GM12878 (cell line): ENCODE data around the gene GCNT2.

Source experiments
- CEBPB ChIP-seq, 2 experiments: fragments of 150-350 bp in 1 of 2; IDR thresholded peaks; 2 replicates each; pipeline ENCODE4 v1.6.1; 2012 to 2014; ENCODE audit warnings: low read depth in 2 of 2, low read length in 2 of 2, borderline replicate concordance in 1 of 2, inconsistent platforms in 1 of 2
- CREB1 ChIP-seq: IDR thresholded peaks from 2 replicates; pipeline ENCODE4 v1.6.1; 2012; ENCODE audit warnings: low read depth, mild to moderate bottlenecking, inconsistent platforms
- NR2C1 ChIP-seq: fragments of 450-650 bp; IDR thresholded peaks from 2 replicates; pipeline ENCODE4 v1.6.1; 2017; ENCODE audit warnings: antibody characterized with exemption, mild to moderate bottlenecking, moderate library complexity
- RUNX3 ChIP-seq: IDR thresholded peaks from 2 replicates; pipeline ENCODE4 v1.6.1; 2012; ENCODE audit warnings: low read length, inconsistent platforms
- TCF7 ChIP-seq: IDR thresholded peaks from 2 replicates; pipeline ENCODE4 v1.6.1; 2014; ENCODE audit warnings: antibody characterized with exemption, borderline replicate concordance
- TF ChIP-seq, protein P1 (sequence below), 3 experiments: IDR thresholded peaks in 2 of 3; conservative IDR thresholded peaks in 1 of 3; 2 replicates each; pipeline ENCODE4 v1.5.1; 2011; ENCODE audit warnings: low read depth in 3 of 3, low read length in 3 of 3, mild to moderate bottlenecking in 3 of 3, control low read depth in 2 of 3, moderate library complexity in 2 of 3, inconsistent platforms in 1 of 3, mixed read lengths in 1 of 3; ENCODE audit not compliant: control insufficient read depth in 2 of 3, insufficient read depth in 1 of 3; ENCODE audit errors: extremely low read depth in 1 of 3
- TF ChIP-seq, protein P2 (sequence below): IDR thresholded peaks from 2 replicates; pipeline ENCODE4 v1.6.1; 2012; ENCODE audit warnings: low read length, inconsistent platforms
- TF ChIP-seq, protein P3 (sequence below): IDR thresholded peaks from 2 replicates; pipeline ENCODE4 v1.6.1; 2011; ENCODE audit warnings: low read depth, low read length, improper control_type of control experiment, borderline replicate concordance
- TF ChIP-seq, protein P4 (sequence below): IDR thresholded peaks from 2 replicates; pipeline ENCODE4 v1.6.1; 2012; ENCODE audit warnings: improper control_type of control experiment, low read depth, low read length; ENCODE audit not compliant: insufficient replicate concordance
- TF ChIP-seq, protein P5 (sequence below): fragments of 450-650 bp; IDR thresholded peaks from 2 replicates; pipeline ENCODE4 v1.6.1; 2014; ENCODE audit warnings: mild to moderate bottlenecking
- TF ChIP-seq, protein P6 (sequence below): fragments of 150-350 bp; IDR thresholded peaks from 2 replicates; pipeline ENCODE4 v1.6.1; 2016; ENCODE audit warnings: low read depth, low read length

DNA sequence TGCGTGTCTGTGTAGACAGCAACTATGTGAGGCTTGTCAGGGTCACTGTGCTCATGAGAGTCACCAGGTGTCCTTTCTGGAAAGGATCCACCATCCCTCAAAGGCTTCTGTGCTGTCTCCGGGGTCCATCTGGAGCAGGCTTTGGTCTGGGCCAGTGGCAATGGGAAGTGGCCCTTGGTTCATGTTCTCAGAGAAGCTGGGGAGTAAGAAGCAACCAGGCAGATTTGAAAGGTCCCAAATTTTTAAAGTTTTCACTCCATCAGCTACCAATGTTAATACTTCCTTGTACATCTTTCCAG, 68.2 kb downstream of the GCNT2 start:
- TF ChIP-seq RUNX3: no peak
- TF ChIP-seq, protein P1, sequence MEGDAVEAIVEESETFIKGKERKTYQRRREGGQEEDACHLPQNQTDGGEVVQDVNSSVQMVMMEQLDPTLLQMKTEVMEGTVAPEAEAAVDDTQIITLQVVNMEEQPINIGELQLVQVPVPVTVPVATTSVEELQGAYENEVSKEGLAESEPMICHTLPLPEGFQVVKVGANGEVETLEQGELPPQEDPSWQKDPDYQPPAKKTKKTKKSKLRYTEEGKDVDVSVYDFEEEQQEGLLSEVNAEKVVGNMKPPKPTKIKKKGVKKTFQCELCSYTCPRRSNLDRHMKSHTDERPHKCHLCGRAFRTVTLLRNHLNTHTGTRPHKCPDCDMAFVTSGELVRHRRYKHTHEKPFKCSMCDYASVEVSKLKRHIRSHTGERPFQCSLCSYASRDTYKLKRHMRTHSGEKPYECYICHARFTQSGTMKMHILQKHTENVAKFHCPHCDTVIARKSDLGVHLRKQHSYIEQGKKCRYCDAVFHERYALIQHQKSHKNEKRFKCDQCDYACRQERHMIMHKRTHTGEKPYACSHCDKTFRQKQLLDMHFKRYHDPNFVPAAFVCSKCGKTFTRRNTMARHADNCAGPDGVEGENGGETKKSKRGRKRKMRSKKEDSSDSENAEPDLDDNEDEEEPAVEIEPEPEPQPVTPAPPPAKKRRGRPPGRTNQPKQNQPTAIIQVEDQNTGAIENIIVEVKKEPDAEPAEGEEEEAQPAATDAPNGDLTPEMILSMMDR (IDR thresholded peaks at IDR 0.05 in 2 of 3, conservative IDR thresholded peaks at IDR 0.05 in 1 of 3; ENCODE audit: control insufficient read depth in 2 of 3, extremely low read depth in 1 of 3, insufficient read depth in 1 of 3, low read depth in 3 of 3, low read length in 3 of 3): no peak
- TF ChIP-seq CEBPB (IDR thresholded peaks at IDR 0.05; ENCODE audit: borderline replicate concordance in 1 of 2, low read depth in 2 of 2, low read length in 2 of 2): no peak
- no peak for TF ChIP-seq TCF7
- TF ChIP-seq, protein P2, sequence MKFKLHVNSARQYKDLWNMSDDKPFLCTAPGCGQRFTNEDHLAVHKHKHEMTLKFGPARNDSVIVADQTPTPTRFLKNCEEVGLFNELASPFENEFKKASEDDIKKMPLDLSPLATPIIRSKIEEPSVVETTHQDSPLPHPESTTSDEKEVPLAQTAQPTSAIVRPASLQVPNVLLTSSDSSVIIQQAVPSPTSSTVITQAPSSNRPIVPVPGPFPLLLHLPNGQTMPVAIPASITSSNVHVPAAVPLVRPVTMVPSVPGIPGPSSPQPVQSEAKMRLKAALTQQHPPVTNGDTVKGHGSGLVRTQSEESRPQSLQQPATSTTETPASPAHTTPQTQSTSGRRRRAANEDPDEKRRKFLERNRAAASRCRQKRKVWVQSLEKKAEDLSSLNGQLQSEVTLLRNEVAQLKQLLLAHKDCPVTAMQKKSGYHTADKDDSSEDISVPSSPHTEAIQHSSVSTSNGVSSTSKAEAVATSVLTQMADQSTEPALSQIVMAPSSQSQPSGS: no peak
- TF ChIP-seq, protein P3, sequence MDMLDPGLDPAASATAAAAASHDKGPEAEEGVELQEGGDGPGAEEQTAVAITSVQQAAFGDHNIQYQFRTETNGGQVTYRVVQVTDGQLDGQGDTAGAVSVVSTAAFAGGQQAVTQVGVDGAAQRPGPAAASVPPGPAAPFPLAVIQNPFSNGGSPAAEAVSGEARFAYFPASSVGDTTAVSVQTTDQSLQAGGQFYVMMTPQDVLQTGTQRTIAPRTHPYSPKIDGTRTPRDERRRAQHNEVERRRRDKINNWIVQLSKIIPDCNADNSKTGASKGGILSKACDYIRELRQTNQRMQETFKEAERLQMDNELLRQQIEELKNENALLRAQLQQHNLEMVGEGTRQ: no peak
- TF ChIP-seq CREB1: no peak
- TF ChIP-seq, protein P4, sequence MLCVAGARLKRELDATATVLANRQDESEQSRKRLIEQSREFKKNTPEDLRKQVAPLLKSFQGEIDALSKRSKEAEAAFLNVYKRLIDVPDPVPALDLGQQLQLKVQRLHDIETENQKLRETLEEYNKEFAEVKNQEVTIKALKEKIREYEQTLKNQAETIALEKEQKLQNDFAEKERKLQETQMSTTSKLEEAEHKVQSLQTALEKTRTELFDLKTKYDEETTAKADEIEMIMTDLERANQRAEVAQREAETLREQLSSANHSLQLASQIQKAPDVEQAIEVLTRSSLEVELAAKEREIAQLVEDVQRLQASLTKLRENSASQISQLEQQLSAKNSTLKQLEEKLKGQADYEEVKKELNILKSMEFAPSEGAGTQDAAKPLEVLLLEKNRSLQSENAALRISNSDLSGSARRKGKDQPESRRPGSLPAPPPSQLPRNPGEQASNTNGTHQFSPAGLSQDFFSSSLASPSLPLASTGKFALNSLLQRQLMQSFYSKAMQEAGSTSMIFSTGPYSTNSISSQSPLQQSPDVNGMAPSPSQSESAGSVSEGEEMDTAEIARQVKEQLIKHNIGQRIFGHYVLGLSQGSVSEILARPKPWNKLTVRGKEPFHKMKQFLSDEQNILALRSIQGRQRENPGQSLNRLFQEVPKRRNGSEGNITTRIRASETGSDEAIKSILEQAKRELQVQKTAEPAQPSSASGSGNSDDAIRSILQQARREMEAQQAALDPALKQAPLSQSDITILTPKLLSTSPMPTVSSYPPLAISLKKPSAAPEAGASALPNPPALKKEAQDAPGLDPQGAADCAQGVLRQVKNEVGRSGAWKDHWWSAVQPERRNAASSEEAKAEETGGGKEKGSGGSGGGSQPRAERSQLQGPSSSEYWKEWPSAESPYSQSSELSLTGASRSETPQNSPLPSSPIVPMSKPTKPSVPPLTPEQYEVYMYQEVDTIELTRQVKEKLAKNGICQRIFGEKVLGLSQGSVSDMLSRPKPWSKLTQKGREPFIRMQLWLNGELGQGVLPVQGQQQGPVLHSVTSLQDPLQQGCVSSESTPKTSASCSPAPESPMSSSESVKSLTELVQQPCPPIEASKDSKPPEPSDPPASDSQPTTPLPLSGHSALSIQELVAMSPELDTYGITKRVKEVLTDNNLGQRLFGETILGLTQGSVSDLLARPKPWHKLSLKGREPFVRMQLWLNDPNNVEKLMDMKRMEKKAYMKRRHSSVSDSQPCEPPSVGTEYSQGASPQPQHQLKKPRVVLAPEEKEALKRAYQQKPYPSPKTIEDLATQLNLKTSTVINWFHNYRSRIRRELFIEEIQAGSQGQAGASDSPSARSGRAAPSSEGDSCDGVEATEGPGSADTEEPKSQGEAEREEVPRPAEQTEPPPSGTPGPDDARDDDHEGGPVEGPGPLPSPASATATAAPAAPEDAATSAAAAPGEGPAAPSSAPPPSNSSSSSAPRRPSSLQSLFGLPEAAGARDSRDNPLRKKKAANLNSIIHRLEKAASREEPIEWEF: no peak
- TF ChIP-seq, protein P5, sequence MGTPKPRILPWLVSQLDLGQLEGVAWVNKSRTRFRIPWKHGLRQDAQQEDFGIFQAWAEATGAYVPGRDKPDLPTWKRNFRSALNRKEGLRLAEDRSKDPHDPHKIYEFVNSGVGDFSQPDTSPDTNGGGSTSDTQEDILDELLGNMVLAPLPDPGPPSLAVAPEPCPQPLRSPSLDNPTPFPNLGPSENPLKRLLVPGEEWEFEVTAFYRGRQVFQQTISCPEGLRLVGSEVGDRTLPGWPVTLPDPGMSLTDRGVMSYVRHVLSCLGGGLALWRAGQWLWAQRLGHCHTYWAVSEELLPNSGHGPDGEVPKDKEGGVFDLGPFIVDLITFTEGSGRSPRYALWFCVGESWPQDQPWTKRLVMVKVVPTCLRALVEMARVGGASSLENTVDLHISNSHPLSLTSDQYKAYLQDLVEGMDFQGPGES: no peak
- TF ChIP-seq, protein P6, sequence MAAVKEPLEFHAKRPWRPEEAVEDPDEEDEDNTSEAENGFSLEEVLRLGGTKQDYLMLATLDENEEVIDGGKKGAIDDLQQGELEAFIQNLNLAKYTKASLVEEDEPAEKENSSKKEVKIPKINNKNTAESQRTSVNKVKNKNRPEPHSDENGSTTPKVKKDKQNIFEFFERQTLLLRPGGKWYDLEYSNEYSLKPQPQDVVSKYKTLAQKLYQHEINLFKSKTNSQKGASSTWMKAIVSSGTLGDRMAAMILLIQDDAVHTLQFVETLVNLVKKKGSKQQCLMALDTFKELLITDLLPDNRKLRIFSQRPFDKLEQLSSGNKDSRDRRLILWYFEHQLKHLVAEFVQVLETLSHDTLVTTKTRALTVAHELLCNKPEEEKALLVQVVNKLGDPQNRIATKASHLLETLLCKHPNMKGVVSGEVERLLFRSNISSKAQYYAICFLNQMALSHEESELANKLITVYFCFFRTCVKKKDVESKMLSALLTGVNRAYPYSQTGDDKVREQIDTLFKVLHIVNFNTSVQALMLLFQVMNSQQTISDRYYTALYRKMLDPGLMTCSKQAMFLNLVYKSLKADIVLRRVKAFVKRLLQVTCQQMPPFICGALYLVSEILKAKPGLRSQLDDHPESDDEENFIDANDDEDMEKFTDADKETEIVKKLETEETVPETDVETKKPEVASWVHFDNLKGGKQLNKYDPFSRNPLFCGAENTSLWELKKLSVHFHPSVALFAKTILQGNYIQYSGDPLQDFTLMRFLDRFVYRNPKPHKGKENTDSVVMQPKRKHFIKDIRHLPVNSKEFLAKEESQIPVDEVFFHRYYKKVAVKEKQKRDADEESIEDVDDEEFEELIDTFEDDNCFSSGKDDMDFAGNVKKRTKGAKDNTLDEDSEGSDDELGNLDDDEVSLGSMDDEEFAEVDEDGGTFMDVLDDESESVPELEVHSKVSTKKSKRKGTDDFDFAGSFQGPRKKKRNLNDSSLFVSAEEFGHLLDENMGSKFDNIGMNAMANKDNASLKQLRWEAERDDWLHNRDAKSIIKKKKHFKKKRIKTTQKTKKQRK: no peak
- no peak for TF ChIP-seq NR2C1
